NCI-H2196 treated with DMSO at 0.1 percent for 48 hours (cell line): ENCODE measurements around the gene ABCG1.

Experiments
- DNase-seq: peaks from one replicate; lab custom pipeline; 2025; ENCODE audit not compliant: unreplicated experiment; lab: John Stamatoyannopoulos, UW

The ABCG1 gene

GRCh38 chr21:42191696-42192595, 27.0 kb upstream of the ABCG1 start:
- no peak for DNase-seq

GRCh38 chr21:42193131-42193671, 25.7 kb upstream of the ABCG1 start:
- DNase-seq, result no peak

GRCh38 chr21:42193721-42194120, 25.2 kb upstream of the ABCG1 start:
- no peak for DNase-seq

- no peak for DNase-seq
Measured at GRCh38 chr21:42194863-42195262, 24.1 kb upstream of the ABCG1 start.

- no peak for DNase-seq
Measured at GRCh38 chr21:42195378-42196031, 23.4 kb upstream of the ABCG1 start.

GRCh38 chr21:42198929-42199867, 19.7 kb upstream of the ABCG1 start:
- no peak for DNase-seq

- no peak for DNase-seq
Measured at GRCh38 chr21:42199868-42200463, 19.0 kb upstream of the ABCG1 start.

GRCh38 chr21:42200906-42201614, 17.9 kb upstream of the ABCG1 start:
- no peak for DNase-seq

GRCh38 chr21:42201615-42202161, 17.3 kb upstream of the ABCG1 start:
- DNase-seq, result no peak

GRCh38 chr21:42202321-42202720, 16.6 kb upstream of the ABCG1 start:
- no peak for DNase-seq

GRCh38 chr21:42203321-42203720, 15.6 kb upstream of the ABCG1 start:
- no peak for DNase-seq

- DNase-seq, result no peak
Measured at GRCh38 chr21:42203936-42204335, 15.0 kb upstream of the ABCG1 start.

- DNase-seq, result no peak
Measured at GRCh38 chr21:42207426-42207825, 11.5 kb upstream of the ABCG1 start.

- no peak for DNase-seq
Measured at GRCh38 chr21:42208036-42208435, 10.9 kb upstream of the ABCG1 start.

GRCh38 chr21:42208801-42209490, 10.0 kb upstream of the ABCG1 start:
- DNase-seq, result no peak

GRCh38 chr21:42209801-42210479, 9.0 kb upstream of the ABCG1 start:
- DNase-seq, result no peak

GRCh38 chr21:42212266-42212665, 6.7 kb upstream of the ABCG1 start:
- DNase-seq, result no peak

- DNase-seq, result no peak
Measured at GRCh38 chr21:42213082-42213774, 5.7 kb upstream of the ABCG1 start.
